ENCODE data around the gene NACC2. TPM values are rescaled to one million over a fixed set of nuclear protein-coding genes. Genes with fewer than 3 reads are reported as not detected.

NACC2 gene
- total and polyA plus RNA-seq, 2 donors (not counting 3 experiments of a cell fraction or from before 2014, with no cell fraction given): 15.8 to 27.1 TPM

- no TSS peak for BruUV-seq (replicated peaks)
- TF ChIP-seq POLR2AphosphoS5 (IDR thresholded peaks at IDR 0.05; ENCODE audit: insufficient read depth, low read depth, low read length) (no peak), POLR2A (IDR thresholded peaks at IDR 0.05; ENCODE audit: low read depth, low read length) (no peak), MYC (IDR thresholded peaks at IDR 0.05; ENCODE audit: low read depth, low read length) (no peak), FOS (IDR thresholded peaks at IDR 0.05; ENCODE audit: borderline replicate concordance, insufficient read depth, low read length) (no peak), MAX (IDR thresholded peaks at IDR 0.05; ENCODE audit: insufficient read depth, insufficient read length) (no peak), CTCF (IDR thresholded peaks at IDR 0.05; ENCODE audit: extremely low read depth in 1 of 2, insufficient read depth in 1 of 2, low read depth in 1 of 2, low read length in 2 of 2) (no peak), EZH2 (IDR thresholded peaks at IDR 0.05; ENCODE audit: borderline replicate concordance, low read depth, low read length, severe bottlenecking) (no peak), JUN (IDR thresholded peaks at IDR 0.05; ENCODE audit: borderline replicate concordance, insufficient read depth, insufficient read length, low read depth) (no peak), GATA2 (IDR thresholded peaks at IDR 0.05; ENCODE audit: insufficient read depth, insufficient read length, low read depth, low read length) (no peak)
- DNase-seq (ENCODE audit: low read depth, low spot score) (no peak), FAIRE-seq (no peak)
- CTCF ChIA-PET: interaction anchor here (1.3 to 1.7 kb wide), 3 partner anchors 12 to 80 kb away, joined by 3 to 6 read pairs (median 5); no protein-coding TSS in a partner anchor
- H3K4me3 ChIP-seq (replicated peaks in 1 of 3; ENCODE audit: insufficient read depth in 1 of 3, low read depth in 1 of 3, low read length in 3 of 3): no peak overlapping the region
- H2AFZ ChIP-seq (ENCODE audit: low read depth, low read length): no peak overlapping the region
- H3K36me3 ChIP-seq (ENCODE audit: control insufficient read depth in 2 of 2, extremely low read depth in 1 of 2, insufficient read depth in 2 of 2, low read length in 2 of 2): peaks cover 4 to 19% of the 10 kb centered on the region in 2 experiments
- H3K4me1 ChIP-seq (ENCODE audit: control insufficient read depth, extremely low read depth, insufficient read depth, low read length): peaks cover 15% of the 10 kb centered on the region
- H3K27me3 ChIP-seq (ENCODE audit: control insufficient read depth in 2 of 2, insufficient read depth in 2 of 2, low read length in 2 of 2): no peaks in the 10 kb centered on the region
- H3K79me2 ChIP-seq (ENCODE audit: control insufficient read depth, insufficient read depth, low read length): peaks cover 27% of the 10 kb centered on the region
- dilution Hi-C loops (cut with MboI; ENCODE audit: extremely low pct_ligation_motif_present, low sequenced_read_pairs) (no loop called here), intact Hi-C loops (cut with micrococcal nuclease) (no loop called here)
- H3K4me2 ChIP-seq (ENCODE audit: insufficient read depth, low read length): no peak overlapping the region
- POLR2A ChIA-PET: no interaction called here
- H3K9ac ChIP-seq (replicated peaks; ENCODE audit: extremely low read depth, insufficient read depth, low read length): no peak overlapping the region
- no peaks in the 10 kb centered on the region for H4K20me1 ChIP-seq (replicated peaks; ENCODE audit: control insufficient read depth, extremely low read depth, insufficient read depth, low read length)
- H3K27ac ChIP-seq (ENCODE audit: insufficient read depth, low read depth, low read length): no peak overlapping the region
- no peaks in the 10 kb centered on the region for H3K9me3 ChIP-seq (replicated peaks; ENCODE audit: control insufficient read depth, insufficient read depth, low read length)
- H3K9me1 ChIP-seq (replicated peaks; ENCODE audit: control insufficient read depth, extremely low read depth, insufficient read depth, low read length): no peaks in the 10 kb centered on the region
These were observed 47.9 kb downstream of the NACC2 start for GRCh38 chr9:136047076-136047774.
